GM21381 (cell line): Measurements from ENCODE around the gene PDK4.
"Not testable (repeated sequence)": the region's sequence is repeated elsewhere in the genome, so short reads cannot be mapped to it uniquely, and the experiment has no call there.

ENCODE experiments used
- ATAC-seq: cut with Tn5 transposase; IDR thresholded peaks from one replicate; pipeline ENCODE4 v1.9.1; 2021; ENCODE audit warnings: mild to moderate bottlenecking, moderate library complexity; ENCODE audit not compliant: unreplicated experiment

Gene PDK4

DNA sequence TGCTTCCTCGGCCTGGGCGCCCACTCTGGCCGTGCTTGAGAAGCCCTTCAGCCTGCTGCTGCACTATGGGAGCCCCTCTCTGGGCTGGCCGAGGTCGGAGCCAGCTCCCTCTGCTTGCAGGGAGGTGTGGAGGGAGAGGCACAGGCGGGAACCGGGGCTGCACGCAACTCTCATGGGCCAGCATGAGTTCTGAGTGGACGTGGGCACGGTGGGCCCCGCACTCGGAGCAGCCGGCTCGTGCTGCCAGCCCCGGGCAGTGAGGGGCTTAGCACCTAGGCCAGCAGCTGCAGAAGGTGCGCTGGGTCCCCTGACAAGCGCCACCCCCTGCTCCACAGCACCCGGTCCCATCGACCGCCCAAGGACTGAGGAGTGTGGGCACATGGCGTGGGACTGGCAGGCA lies 9.0 kb upstream of the PDK4 start:
- ATAC-seq, result no peak

DNA sequence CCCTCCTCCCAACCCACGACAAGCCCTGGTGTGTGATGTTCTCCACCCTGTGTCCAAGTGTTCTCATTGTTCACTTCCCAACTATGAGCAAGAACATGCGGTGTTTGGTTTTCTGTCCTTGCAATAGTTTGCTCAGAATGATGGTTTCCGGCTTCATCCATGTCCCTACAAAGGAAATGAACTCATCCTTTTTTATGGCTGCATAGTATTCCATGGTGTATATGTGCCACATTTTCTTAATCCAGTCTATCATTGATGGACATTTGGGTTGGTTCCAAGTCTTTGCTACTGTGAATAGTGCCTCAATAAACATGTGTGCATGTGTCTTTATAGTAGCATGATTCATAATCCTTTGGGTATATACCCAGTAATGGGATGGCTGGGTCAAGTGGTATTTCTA lies 8.5 kb upstream of the PDK4 start:
- ATAC-seq, result not testable (repeated sequence)

GRCh38 chr7:95604397-95604796 lies 8.1 kb upstream of the PDK4 start:
- not testable (repeated sequence) for ATAC-seq

- no peak for ATAC-seq
Observed at GRCh38 chr7:95602421-95602820, 6.1 kb upstream of the PDK4 start.

DNA sequence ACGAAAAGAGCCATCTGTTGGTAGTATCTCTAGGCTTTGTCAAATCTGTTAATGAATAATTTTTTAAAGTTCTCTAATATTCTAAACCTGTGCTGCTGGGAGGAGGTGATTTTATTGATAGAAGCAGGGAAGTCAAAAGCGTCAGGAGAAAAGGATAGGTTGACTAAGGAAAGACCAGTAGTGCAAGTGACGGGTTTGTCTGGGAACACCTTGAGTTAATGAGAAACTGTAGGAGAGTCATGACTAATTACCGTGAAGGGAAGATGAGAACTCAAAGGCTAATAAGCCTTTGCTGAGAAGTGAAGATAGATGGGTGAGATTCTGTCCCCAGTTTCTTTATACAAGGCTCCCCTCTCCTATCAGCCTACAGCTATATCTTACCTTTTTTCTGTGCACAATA lies 5.0 kb upstream of the PDK4 start:
- no peak for ATAC-seq

DNA sequence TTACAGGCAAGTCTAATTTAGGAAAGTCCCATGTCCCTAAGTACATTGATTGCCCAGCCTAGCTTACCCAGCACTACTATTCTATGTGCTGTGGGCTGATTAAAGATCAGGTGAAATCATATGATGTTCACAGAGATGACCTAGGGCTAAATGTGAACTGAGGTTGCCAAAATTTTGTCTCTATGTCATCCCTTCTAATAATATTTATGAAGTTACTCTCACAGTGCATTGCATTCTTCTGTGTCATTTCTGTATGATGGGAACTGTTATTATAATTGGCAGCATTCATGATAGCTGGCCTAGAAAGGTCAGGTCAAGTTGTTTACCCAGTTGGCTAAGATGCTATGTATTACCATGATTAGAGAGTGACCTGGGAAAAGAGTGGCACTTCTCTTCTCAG lies 2.8 kb upstream of the PDK4 start:
- no peak for ATAC-seq

DNA sequence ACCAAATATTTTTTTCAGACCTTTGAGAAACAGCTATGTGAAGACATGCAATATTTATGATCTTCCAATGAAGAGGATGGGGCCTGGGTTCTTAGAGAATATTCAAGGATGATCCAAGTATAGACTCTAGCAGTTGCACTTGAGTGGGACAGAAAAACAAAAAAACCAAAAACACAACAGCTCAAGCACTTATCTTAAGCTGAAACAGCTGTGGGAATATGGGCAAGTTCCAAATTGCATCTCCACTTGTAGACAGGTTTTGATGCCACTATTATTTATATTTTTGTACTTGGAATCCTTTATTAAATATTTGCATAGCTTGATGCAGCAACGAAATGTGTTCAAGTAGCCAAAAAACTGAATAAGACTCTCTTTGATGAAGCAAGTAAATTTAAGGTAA lies 2.2 kb upstream of the PDK4 start:
- no peak for ATAC-seq

- ATAC-seq, result no peak
Observed at GRCh38 chr7:95595746-95596197, 544 bp downstream of the PDK4 start.

DNA sequence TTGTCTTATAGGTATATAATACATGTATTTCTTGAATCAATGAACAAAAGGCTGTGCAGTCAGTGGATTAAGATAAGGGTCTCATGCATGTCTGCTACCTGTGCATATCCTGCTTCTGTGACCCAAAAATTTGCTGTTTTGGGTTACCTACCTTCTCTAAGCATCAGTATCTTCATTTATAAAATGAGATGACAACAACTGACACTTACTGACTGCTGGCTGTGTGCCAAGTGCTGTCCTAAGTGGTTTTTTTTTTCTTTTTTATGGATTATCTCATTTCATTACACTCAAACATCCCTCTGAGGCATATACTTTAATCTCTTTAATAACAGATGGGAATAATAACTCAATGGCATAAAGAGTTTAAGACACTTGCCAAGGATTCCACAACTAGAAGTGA lies 2.1 kb downstream of the PDK4 start:
- no peak for ATAC-seq

- no peak for ATAC-seq
Observed at GRCh38 chr7:95593343-95593742, 3.0 kb downstream of the PDK4 start.

GRCh38 chr7:95592570-95592969 lies 3.7 kb downstream of the PDK4 start:
- ATAC-seq, result no peak

DNA sequence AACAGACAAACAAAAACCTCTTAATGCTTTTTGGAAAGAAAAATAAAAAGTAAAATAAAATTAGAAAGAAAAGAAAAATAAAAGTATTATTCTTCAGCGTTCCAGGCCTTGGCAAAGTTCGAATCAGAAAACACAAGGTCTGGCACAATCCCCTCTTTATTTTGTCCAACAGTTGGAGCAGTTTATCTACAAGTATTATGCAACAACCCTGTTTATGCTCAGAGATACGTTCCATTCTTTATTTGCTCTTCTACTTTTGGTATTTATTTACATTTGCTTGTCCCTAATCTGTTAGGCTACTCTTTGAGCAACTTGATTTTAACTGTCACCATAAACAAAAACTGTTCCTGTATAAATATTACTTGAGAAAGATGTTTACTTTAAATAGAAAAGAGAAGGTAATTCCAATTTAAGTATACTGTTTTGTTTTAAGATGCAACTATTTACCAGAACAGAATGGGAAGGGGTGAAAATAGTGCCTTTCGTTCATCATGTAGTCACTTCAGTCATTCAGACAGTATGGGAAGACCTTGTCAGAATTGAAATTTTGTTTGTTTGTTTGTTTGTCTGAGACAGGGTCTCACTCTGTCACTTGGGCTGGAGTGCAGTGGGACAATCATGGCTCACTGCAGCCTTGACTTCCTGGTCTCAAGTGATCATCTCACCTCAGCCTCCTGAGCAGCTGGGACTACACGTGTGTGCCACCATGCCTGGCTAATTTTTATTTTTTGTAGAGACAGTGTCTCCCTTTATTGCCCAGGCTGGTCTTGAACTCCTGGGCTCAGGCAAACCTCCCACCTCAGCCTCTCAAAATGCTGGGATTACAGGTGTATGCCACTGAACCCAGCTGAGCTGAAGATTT lies 5.7 kb downstream of the PDK4 start:
- no peak for ATAC-seq

DNA sequence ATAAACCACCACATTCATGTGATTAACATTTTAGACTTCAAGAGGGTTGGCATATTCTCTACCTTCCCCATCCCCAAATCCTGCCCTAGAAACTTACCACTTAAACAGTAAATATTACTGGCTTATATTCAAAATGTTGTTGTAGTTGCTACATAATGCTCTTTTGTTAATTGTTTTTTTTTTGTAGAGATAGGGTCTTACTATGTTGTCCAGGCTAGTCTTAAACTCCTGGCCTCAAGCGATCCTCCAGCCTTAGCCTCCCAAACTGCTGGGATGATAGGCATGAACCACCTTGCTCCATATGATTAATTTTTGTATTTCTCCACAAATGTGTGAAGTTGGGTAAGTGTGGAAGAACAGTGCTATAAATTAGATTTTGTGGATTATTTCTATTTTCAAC lies 6.5 kb downstream of the PDK4 start:
- ATAC-seq, result no peak

GRCh38 chr7:95589031-95589430 lies 7.3 kb downstream of the PDK4 start:
- no peak for ATAC-seq

GRCh38 chr7:95586951-95587301 lies 9.4 kb downstream of the PDK4 start:
- ATAC-seq, result no peak

GRCh38 chr7:95585426-95585789 lies 10.9 kb downstream of the PDK4 start:
- ATAC-seq, result no peak

DNA sequence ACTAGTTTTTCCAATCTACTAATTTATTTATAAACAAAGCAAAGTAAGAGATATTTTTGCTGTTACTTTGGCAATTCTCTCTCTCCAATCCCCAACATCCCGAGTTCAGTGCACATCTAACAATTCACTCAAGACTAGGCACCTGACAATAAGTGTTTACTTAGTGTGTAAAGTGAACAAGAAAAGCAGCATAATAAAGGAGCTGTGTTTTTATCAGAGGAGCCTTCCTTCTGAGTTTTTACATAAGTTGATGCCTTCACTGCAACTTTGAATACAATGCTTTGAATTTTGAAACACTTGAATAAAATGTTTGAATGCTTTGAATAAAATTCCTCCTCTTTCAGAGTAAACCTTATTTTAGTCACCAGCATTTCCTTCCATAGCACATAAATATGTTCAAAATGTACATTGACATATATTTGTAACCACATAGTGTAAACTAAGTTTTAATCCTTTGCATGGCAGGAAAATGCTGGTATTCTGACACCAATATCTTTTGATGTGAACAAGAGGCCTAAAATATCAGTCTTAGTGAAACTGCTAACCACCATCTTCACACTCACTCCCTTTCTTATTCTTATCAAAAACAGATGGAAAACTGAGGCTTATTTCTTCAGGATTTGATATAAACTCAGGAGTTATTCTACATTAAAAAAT lies 11.4 kb downstream of the PDK4 start:
- no peak for ATAC-seq

- no peak for ATAC-seq
Observed at GRCh38 chr7:95583834-95584621, 12.3 kb downstream of the PDK4 start.

DNA sequence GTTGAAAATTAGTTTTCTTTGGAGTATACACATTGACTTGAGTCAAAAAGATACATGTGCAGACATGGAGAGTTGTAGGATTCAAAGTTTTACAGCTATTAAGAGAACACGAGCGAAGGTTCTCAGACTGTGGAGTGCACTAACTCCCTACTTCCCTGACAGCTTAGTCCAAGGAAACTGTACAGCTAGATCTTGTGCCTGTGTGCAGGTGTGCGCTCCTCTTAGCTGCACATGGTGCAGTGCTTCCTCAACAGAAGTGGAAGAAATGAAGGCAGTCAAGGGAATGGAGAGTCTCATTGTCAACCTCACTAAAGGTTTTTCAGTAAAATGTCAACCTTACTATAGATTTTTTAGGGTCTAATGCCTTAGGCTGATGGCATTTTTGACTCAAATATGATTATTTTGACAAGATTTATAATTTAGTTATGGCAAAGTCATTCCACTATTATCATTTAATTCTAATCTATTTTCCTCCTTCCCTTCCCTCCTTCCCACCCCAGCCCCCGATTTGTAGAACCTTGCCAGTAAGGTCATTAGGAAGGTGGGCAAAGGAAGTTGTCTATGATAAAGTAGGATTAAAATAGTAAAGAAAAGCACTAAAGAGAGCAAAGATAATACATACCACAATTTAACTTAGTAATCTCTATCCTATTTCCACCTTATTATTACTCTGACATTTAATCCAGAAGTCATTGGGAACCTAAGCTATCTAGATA lies 13.6 kb downstream of the PDK4 start:
- ATAC-seq, result no peak

GRCh38 chr7:95581467-95581866 lies 14.8 kb downstream of the PDK4 start:
- ATAC-seq, result no peak

- ATAC-seq, result no peak
Observed at GRCh38 chr7:95579318-95579717, 17.0 kb downstream of the PDK4 start.
